Right atrium auricular region (tissue), 2 donors: ENCODE measurements around the gene GET3. TPM values are rescaled to one million over a fixed set of nuclear protein-coding genes. Genes with fewer than 3 reads are reported as not detected.

Source experiments
- DNase-seq: peaks from one replicate; pipeline ENCODE4 v3.0.0-alpha.2; 2019; ENCODE audit warnings: low spot score
- H3K27ac ChIP-seq, 2 donors: fragments of 200-600 bp; sonication (generic); 1 replicate in 1 of 2; 2 replicates in 1 of 2; pipeline ENCODE4 v1.5.1; 2016 to 2019
- H3K27me3 ChIP-seq, 2 donors: fragments of 200-600 bp; sonication (generic); one replicate each; pipeline versions ENCODE4 v1.5.1 to v1.6.0; 2017 to 2019
- H3K36me3 ChIP-seq: fragments of 200-600 bp; sonication (generic); one replicate; pipeline ENCODE4 v1.5.1; 2016
- H3K4me1 ChIP-seq, 2 donors: fragments of 200-600 bp; sonication (generic); one replicate each; pipeline versions ENCODE4 v1.5.1 to v1.6.0; 2017 to 2019
- H3K4me3 ChIP-seq, 2 donors: fragments of 200-600 bp; sonication (generic); 1 replicate in 1 of 2; 2 replicates in 1 of 2; pipeline ENCODE4 v1.5.1; 2017 to 2019; ENCODE audit warnings: mild to moderate bottlenecking in 1 of 2, moderate library complexity in 1 of 2
- H3K9me3 ChIP-seq, 2 donors: fragments of 200-600 bp; sonication (generic); one replicate each; pipeline ENCODE4 v1.5.1; 2019
- CTCF ChIP-seq, 2 donors: fragments of 200-600 bp; sonication (generic); IDR thresholded peaks; one replicate each; pipeline ENCODE4 v1.5.1; 2019; ENCODE audit warnings: antibody characterized with exemption in 2 of 2
- total RNA-seq, 2 donors: library from RNA; depleted of rRNA; stranded (reverse); fragments of >200 nt; gene quantifications; one replicate each; pipeline ENCODE4 v1.1.0, GENCODE V29; 2016

GET3 gene
- total RNA-seq, 2 donors from 2014 or later, result 44.6 to 55.1 TPM

DNA sequence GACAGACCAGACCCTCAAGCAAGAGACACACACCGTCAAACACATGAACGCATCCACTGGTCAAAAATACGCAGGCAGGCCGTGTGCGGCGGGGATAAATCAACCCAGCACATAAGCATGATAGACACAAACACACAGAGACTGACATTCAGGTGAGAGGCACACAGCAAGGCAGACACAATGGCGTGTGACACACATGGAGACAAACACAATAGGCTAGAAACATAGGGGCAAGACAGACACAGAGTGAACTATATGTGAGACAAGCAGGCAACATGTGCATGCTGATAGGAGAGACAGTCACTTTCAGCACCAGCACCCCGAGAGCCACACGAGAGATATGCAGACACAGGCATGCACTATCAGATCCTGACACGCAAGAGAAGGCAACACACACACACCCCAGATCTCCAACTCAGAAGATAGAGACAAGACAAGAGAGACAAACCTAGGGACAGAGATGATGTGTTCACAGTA, 47.1 kb downstream of the GET3 start:
- no peak for TF ChIP-seq CTCF (IDR thresholded peaks at IDR 0.05)
- Histone ChIP-seq H3K9me3 (no peaks in the 10 kb centered on the region), H3K27ac (peak overlapping the region; percentile 96 to 99), H3K4me3 (peak overlapping the region in 1 of 2 donors; percentile 53), H3K27me3 (no peaks in the 10 kb centered on the region), H3K36me3 (no peaks in the 10 kb centered on the region), H3K4me1 (peaks cover 0 to 72% of the 10 kb centered on the region in 2 donors)
- no peak for DNase-seq

DNA sequence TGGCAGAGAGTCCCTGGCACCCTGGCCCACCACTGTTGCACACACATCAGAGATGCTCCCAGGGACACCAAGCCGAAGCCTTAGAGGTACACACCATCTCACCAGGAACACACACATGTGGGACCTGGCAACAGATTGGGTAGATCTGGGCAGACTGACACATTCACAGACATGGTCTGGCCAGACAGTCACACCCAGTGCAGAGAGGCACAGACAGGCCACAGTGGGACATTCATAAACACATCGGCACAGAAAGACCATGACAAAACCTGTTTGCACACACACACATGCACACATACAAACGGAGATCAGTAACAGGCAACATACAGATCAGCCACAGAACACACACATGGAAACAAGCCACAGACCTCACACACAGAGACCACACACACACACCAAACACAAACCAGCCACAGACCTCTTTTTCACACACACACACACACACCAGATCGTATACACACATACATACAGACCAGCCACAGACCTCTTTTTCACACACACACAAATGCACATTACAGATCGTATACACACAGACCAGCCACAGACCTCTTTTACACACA, 47.7 kb downstream of the GET3 start:
- Histone ChIP-seq H3K27me3 (no peaks in the 10 kb centered on the region), H3K36me3 (no peaks in the 10 kb centered on the region), H3K9me3 (no peaks in the 10 kb centered on the region), H3K4me3 (no peak overlapping the region), H3K27ac (peak overlapping the region; percentile 96 to 99), H3K4me1 (peaks cover 0 to 70% of the 10 kb centered on the region in 2 donors)
- no peak for TF ChIP-seq CTCF (IDR thresholded peaks at IDR 0.05)
- no peak for DNase-seq

DNA sequence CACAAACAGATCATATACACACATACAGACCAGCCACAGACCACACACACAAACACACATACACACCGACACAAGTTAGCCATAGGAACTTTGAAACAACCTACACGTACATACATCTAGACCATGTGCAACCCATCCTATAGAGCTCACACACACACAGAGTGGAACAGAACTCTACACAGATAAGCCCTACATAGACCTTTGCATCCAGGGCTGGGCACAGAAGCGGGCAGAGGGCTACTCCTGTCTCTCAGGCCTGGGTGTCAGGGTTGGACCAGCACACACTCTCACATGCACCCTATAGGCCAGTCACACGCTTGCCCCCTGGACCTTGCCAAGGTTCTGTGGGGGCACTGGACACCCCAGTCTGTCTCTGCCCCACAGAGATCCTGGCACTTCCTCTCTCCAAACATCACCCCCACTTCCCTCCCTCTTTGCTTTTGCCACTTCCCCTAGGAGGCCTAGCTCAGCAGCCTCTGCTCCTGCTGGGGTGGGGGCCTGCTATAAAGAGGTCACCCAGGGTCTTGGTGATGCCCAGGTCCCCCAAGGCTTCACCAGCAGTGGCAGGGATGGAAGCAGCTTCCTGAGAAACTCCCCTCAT, 48.2 kb downstream of the GET3 start:
- H3K9me3 ChIP-seq, result no peaks in the 10 kb centered on the region
- H3K36me3 ChIP-seq, result no peaks in the 10 kb centered on the region
- no peak for TF ChIP-seq CTCF (IDR thresholded peaks at IDR 0.05)
- peak overlapping the region; percentile 96 to 99 for H3K27ac ChIP-seq
- no peak overlapping the region for H3K4me3 ChIP-seq
- H3K27me3 ChIP-seq, result no peaks in the 10 kb centered on the region
- H3K4me1 ChIP-seq, result peaks cover 0 to 72% of the 10 kb centered on the region in 2 donors
- DNase-seq, result no peak

DNA sequence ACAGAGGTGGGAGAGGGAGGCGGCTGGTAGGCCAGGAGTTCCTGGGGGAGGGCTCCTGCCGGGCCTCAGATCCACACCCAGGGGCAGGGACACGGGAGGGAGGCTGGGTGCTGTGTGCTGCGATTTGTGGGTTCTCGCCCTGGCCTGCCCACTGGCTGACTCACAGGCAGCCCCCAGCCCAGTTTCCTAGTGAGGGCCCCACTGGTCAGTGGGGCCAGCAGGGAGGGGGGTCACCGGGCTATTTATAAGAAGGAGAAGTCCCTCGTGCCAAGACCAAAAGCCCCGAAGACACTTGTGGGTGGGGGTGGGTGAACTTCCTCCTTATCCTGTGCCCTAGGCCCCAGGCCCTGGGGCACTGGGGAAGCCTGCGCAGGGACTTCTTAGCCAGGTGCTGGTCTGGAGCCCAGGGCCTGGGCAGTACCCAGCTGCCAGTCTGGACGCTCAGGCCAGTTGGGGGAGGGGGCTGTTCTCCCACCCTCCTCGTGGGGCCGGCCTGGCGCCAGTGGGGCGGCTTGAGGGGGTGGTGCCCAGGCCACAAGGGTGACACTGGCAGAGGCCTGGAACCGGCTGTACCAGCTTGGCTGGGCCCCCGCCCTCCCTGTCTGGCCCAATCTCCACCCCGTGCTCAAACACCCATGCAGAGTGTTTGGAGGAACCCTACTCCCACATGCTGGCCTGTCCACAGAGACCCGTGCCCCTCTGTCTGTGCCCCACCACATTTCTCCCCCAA, 49.0 kb downstream of the GET3 start:
- no peak overlapping the region for H3K4me3 ChIP-seq
- peak; percentile 85 for DNase-seq
- H3K27me3 ChIP-seq, result no peaks in the 10 kb centered on the region
- no peaks in the 10 kb centered on the region for H3K9me3 ChIP-seq
- H3K36me3 ChIP-seq, result no peaks in the 10 kb centered on the region
- TF ChIP-seq CTCF (IDR thresholded peaks at IDR 0.05), result no peak
- H3K4me1 ChIP-seq, result peaks cover 0 to 78% of the 10 kb centered on the region in 2 donors
- peak overlapping the region; percentile 96 to 99 for H3K27ac ChIP-seq

- Histone ChIP-seq H3K4me3 (no peak overlapping the region), H3K27me3 (no peaks in the 10 kb centered on the region), H3K4me1 (peaks cover 0 to 78% of the 10 kb centered on the region in 2 donors), H3K9me3 (no peaks in the 10 kb centered on the region), H3K36me3 (peaks cover 2% of the 10 kb centered on the region), H3K27ac (peak overlapping the region; percentile 96 to 99)
- no peak for DNase-seq
- TF ChIP-seq CTCF (IDR thresholded peaks at IDR 0.05), result no peak
Measured at GRCh38 chr19:12786952-12787351, 49.7 kb downstream of the GET3 start.
